HG03521 (cell line): ENCODE measurements around the gene UBN1.
A peak's percentile ranks its signal among the peaks of the same experiment; 100 is the strongest.

ENCODE experiments used
- ATAC-seq: cut with Tn5 transposase; IDR thresholded peaks from one replicate; pipeline ENCODE4 v1.9.1; 2021; ENCODE audit warnings: mild to moderate bottlenecking, moderate library complexity; ENCODE audit not compliant: unreplicated experiment

The UBN1 gene, protein sequence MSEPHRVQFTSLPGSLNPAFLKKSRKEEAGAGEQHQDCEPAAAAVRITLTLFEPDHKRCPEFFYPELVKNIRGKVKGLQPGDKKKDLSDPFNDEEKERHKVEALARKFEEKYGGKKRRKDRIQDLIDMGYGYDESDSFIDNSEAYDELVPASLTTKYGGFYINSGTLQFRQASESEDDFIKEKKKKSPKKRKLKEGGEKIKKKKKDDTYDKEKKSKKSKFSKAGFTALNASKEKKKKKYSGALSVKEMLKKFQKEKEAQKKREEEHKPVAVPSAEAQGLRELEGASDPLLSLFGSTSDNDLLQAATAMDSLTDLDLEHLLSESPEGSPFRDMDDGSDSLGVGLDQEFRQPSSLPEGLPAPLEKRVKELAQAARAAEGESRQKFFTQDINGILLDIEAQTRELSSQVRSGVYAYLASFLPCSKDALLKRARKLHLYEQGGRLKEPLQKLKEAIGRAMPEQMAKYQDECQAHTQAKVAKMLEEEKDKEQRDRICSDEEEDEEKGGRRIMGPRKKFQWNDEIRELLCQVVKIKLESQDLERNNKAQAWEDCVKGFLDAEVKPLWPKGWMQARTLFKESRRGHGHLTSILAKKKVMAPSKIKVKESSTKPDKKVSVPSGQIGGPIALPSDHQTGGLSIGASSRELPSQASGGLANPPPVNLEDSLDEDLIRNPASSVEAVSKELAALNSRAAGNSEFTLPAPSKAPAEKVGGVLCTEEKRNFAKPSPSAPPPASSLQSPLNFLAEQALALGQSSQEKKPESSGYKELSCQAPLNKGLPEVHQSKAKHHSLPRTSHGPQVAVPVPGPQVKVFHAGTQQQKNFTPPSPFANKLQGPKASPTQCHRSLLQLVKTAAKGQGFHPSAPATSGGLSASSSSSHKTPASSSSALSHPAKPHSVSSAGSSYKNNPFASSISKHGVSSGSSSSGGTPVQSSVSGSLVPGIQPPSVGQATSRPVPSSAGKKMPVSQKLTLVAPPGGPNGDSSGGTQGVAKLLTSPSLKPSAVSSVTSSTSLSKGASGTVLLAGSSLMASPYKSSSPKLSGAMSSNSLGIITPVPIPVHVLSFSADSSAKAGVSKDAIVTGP (N-terminal part only)

DNA sequence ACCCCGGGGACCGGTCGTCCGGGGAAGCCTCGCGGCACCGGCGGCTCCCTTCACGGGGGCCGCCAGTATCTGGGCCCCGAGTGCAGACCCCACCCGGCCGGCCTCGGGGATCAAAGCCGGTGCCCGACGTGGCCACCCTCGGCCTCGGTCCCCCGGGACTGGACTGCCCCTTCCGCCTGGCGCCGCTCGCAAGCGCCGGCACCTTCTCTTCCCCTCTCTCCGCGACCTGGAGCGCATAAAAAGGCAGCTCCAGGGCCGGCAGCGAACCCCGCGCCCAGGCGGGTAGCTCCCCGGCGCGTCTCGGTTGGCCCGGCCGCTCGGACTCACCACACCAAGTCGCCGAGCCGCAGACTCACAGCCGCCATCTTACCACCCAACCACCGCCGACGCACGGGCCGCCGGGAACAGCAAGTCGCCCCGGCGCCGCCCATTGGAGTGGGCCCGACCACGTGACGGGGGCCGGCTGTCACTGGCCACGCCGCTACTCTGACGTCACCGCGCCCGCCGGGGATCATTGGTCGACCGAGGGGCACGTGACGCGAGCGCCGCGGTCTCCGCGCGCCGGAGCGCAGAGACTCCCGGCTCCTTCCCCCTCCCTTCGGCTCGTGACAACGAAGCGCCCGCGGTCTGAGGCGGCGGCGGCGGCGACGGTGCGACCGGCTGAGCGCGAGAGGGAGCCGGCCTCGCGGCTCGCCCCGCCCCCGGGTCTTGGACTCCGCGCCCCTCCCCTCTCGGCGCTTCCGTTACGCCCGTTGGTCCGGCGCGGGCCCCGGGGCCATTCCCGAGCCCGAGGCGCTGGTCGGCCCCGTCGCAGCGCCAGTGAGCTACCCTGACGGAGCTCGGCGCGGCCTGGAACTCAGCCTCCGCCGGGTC lies at the start of gene UBN1, which contains the start of gene GLYR1:
UBN1 (plus strand) TSS at position 581 of the 873 bp plus-strand sequence. CDS start 5,437 bp downstream, outside the sequence.
GLYR1 (minus strand) TSS at position 388 of the 873 bp plus-strand sequence; CDS start at position 365, 23 bp downstream.
- peak; percentile 84 for ATAC-seq

DNA sequence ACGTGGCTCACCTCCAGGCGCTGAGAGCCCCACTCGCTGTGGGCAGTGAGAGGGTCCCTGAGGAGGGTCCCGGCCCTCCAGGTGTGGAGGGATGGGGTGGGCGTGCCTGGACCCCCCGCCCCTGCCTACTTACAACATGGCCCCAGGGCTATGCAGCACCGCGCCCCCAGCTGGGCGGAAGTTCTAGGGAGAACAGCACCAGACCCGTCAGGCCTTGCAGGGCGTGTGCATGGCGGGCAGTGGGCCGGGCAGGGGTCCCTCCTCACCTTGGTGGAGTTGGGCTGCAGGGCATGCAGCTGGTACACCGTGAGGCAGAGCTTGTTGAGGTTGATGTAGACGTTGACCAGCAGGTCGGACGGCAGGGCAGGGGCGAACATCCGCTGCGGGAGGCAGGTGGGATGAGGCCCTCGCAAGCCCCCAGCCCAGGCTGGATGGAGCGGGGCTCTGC lies 49.5 kb upstream of the UBN1 start:
- ATAC-seq, result no peak

DNA sequence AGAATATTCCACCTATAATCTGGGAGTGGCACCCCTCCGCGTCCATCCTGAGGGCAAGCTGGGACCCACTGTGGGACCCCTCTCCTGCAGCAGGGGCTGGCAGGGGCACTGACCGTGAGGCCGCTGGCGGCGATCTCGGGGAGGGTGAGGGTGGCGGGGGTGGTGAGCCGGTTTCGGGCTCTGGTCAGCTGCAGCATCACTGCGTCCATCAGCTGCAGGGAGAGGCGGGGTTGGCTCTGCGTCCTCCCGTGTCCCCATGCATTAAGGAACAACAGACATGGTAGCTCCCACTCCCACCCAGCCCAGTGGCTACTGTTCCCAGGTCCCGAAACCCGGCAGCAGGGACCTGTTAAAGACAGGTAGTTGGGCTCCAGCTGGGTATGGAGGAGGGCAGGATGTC lies 48.8 kb upstream of the UBN1 start:
- ATAC-seq, result no peak

DNA sequence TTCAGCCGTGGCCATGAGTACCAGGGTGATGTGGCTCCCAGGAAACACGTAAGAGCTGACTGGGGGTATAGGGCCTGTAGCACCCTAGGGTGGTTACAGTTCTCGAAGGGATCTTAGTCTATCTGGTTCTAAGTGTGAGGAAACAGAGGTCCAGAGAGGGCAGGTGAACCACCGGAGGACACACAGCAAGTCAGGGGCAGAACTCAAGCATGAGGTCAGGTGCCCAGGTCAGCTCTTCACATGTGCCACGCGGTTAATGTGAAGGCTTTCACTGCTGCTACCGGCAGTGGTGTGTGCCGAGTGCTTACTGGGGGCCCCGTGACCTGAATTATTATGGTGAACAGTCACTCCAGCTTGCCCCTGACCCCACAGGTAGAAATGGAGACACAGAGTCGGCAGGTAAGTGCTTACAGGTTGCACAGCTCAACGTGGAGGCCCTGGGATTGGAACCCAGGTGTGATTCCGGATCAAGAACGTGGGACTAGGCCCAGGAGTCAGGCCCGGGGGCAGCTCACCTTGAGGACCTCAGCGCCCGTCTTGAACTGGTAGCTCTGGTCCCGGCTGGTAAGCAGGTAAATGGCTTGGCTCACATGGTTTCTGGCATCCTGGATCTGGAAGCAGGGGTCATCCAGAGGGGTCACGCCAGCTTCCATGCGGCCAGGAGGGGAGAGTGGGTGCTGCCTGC lies 48.0 kb upstream of the UBN1 start:
- no peak for ATAC-seq

DNA sequence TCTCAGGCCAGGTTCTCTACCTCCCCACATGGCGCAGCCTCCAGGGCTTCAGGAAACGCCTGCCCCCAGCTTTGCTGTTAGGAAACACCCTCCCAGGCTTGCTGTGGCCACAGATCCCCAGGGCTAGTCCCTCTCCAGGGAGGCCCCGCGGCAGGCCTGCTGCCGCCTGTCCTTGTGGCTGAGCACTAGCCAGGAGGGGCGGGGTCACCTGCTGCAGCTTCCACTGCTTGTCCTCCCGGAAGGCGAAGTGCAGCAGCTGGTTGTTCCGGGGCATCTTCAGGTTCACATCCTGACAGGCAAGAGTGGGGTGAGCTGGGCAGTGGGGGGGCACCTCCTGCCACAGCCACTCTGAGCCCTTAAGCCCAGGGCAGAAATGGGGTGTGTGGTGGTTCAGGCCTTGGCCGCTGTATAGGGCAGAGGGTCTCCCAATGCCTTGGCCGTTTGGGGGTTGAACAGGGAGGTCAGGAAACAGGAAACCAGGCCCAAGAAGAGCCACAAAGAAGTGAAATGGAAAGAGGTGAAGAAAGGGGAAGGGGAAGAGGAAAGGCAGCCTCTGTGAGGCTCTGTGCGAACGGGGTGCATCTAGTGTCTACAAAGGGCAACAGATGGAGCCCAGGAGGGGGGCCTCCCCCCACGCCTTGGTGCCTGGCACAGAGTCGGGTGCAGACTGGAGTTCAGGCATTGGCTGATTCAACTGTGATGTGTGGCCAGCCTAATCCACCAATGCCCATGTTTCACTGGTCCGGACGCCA lies 46.8 kb upstream of the UBN1 start:
- ATAC-seq, result no peak

DNA sequence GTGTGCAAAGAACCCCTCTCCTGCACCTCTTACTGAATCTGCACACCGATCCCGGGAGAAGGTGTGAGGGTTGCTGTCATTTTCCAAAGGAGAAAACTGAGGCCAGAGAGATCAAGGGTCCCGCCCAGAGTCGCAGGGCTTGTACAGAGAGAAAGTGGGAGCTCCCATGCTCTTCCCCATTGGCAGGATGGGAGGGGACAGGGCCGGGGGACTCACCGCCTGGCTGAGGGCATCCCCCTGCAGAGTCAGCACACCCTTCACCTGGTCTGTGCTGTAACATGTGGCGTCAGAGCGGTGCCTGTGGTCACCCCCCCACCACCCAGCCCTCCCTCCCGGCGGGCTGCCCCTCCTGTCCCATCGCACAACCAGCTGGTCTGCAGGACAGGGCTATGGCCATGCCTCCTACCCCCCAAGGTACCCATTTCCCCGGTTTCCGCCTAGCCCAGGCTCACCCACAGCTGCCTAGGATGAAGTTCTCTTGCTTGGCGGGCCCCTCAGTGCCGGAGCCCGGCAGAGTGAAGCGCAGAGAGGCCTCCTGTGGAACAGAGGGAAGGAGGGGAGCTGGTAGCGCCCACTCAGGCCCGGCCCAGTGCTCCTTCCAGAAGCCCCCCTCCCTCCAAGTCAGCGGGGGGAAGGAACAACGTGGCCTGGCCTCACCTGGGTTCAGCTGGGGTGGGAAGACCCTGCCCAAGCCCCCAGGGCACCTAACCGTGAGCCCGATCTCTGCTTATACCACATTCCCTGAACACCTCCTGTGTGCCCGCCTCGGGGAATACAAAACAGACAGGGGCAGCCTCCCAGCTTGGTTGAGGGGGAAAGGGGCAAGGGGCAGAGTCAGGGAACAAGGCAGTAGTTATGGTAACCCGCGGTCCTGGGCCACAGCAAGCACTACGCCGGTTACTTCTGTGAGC lies 46.0 kb upstream of the UBN1 start:
- ATAC-seq, result no peak

DNA sequence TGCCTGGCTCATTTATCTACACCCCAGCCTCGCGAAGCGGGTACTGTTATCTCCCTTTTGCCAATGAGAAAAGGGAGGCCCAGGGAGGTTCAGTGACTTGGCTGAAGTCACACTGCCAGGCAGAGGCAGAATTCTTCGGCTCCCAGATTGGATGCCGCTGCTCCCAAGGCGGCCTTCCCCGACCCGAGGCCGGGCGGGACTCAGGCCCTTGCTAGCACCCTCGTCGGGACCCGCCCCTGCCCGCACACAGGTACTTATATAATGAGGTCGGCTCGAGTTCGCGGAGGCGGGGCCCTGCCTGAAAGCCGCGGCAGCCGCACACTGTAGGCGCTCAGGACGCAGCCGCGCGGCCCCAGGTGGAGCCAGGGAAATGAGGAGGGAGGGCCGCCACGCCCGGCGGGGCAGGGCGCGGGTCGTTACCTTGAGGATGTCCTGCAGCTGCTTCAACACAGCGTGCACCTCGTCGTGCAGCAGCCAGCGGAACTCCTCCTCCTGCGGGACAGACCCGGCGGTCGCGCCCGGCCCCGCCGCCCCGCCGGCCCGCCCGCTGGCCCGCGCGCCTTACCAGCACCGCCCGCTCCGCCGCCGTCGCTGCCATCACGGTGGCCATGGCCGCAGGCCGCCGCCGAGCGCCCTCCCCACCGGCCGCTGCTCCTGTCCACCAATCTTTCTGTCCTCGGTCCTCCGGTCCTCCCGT lies 45.2 kb upstream of the UBN1 start, which contains the start of gene ROGDI:
ROGDI (minus strand) TSS at position 672 of the 697 bp plus-strand sequence; CDS start at position 610, 62 bp downstream.
- ATAC-seq, result peak; percentile 37

DNA sequence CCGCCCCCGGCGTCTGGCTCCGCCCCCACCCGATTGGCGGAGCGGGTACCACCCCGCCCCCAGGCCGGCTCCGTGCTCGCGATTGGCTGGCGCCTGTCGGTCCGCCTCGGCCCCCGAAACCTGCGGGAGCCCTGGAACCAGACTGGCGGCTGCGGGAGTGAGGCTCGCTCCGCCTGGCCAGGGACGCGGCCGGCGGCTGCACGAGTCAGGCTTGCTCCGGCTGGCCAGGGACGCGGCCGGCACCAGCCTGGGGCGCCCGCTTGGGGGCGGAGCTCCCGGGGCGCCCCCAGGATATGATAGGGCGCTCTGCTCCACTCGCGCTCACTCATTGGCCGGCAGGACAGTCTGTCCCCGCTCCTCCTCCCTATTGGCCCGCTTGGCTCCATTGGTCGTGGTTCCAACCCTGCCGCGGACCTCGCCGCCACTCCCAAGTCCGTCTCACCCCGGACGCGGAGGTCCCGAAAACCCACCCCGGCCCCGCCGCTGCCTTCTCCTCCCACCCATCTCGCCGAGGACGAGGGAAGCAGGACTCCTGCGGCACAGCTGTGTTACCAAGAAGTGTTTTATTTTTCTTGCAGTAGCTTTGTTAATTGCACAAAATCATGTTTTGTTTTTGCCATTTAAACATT lies 44.5 kb upstream of the UBN1 start:
- peak; percentile 87 for ATAC-seq

DNA sequence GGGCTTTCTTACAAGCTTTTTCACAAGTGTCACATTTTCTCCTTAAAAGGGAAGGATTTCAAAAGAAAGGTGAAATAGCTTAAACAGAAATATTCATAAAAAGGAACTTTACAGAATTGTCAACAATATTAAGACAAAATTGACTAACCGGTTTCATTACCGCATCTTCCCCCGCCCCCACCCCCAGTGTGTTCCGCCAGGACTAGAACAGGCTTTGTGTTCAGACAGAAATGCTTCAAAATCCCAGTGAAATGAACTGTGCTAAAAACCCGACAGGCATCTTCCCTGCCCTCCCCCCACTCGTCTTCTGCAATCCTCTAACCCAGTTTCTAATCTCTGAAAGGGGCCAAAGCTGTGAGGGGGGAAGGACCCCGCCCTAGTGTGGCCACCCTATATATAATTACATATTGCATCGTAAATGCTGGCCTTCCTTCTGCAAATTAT lies 43.9 kb upstream of the UBN1 start:
- ATAC-seq, result no peak

DNA sequence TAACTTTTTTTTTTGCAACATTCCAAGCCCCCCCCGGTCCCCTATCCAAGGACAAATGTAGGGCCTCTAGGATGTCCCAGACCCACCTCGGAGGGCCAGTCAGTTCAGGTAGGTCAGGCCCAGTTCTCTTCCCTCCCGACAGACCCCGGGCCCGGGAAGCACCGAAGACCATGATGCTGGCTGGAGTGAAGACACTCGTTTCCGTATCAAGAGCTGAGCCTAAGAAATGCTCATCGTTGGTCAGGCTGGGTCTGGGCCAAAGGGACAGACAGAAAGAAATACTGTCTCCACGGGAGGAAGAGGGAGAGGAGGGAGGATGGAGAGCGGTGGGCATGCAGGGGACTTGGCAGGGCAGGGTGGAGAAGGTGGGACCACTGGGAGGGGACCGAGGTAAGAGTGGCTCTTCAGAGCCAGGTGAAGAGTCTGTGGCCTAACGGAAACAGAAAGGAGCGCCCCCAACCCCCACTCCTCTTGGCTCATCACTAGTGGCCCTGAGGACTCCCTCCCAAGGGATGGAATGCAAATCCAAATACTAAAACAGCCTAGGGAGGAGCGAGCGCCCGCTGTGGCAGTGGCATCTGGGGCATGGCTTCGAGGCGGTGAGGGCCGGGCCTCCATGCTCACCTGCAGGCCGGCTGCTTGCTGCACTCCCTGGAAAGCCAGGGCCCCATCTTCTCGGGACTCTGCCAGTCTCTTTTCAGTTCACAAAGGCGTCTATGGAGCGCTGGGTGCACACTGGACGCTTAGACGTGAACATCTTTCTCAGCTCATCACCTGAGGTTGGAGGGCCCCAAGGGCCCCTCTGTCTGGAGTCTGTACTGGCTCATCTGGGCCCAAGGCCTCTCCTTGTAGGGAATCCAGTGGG lies 43.2 kb upstream of the UBN1 start:
- ATAC-seq, result no peak

DNA sequence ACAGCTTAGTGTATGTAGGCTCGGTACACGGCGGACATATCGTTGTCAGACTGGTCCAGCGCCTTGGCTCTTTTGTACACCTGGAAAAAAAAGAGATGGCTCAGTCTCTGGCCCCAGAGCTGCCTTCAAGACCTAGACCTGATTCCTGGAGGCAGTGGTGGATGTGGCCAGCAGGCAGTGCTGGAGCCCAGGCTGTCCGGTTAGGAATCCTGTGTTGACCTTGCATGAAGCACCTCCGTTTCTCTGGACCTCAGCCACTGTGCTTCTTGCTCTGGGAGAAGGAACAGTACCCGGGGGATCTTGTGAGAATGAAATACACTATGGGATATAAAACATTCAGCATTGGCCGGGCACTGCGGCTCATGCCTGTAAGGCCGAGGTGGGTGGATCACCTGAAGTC lies 42.0 kb upstream of the UBN1 start:
- no peak for ATAC-seq

DNA sequence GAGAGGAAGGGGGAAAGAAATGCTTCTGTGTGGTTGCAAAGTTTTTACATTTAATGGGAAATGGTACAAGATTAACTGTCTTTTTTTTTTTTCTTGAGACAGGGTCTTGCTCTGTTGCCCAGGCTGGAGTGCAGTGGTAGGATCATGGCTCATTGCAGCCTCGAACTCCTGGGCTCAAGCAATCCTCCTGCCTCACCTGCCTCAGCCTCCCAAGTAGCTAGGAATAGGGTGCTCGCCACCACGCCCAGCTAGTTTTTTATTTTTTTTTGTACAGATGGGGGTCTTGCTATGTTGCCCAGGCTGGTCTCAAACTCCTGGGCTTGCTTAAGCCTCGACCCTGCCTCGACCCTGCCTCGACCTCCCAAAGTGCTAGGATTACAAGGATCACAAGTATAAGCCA lies 41.0 kb upstream of the UBN1 start:
- no peak for ATAC-seq

DNA sequence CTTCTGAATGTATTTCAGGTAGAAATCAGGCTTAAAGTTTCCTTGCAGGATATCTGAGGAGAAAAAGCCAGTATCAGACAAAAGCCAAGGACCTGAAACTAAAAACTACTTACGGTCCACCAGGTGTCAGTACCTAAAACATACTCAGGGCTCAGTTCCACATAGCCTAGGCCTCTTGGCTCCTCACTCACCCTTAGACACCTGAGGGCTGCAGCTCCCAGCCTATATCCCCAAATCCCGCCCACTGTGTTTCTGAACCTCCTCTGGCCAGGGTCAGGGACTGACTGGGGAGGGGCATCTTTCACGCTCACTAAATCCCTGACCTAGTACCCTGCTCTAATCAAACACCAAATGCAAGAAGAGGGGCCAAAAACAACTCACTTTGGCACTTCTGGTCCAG lies 36.0 kb upstream of the UBN1 start:
- no peak for ATAC-seq

DNA sequence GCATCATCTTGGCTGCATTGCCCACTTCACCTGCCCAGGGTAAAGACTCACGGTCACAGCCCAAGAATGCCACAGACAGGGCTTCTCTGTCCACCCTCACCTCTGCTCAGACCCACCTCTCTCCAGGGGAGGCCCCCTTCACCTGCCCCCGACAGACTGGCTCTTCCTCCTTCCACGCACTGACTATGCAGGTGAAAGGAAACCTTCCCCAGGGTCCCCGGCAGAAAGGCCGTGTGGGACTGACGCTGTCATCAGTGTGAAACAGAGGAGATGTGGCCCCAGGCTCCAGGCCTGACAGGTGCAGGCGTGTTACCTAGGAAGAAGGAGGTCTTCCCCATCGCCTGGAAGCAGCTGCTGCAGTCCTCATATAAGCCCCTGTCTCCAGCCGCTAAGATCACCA lies 35.5 kb upstream of the UBN1 start:
- ATAC-seq, result no peak

DNA sequence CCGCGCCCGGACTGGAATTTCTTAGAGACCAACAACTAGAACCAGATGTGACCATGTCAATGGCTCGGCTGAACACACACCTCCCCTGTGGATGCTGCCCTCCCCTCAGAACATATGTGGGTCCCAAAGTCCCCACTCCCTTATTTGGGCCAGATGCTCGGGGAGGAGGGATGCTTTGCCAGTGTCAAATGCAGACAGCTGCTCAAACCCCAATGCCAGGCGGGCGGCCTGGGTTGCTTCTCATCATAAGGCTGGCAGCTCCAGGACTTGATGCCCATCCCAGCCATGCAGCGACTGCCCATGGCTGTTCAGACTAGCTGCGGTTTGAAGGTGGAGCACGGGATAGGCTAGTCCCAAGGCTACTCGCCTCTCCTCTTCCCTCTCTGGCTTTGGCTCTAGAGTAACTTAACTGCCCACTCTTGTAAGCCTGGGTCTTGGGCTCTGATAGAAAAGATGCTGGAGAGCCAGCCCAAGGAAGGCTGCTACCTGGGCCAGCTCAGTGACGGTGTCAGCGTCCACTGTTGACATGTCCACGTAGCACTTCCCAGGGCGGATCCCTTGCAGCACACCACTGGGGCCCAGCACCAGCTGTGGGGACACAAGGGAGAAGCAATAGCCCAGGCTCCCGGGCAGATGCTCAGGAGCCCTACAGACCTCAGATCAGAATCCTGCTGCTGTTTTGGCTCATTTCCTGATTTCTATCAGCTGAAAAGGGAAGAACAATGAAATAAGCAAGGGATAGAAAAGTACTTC lies 33.9 kb upstream of the UBN1 start:
- ATAC-seq, result no peak
